H1 (cell line): ENCODE data around the gene ACP2. TPM values are rescaled to one million over a fixed set of nuclear protein-coding genes. Genes with fewer than 3 reads are reported as not detected.

Experiments used
- CTCF ChIA-PET: fragments of 300-600 bp; sonication (Branson Sonifier 250); formaldehyde crosslinking; loops from one replicate; lab custom pipeline; 2021; ENCODE audit not compliant: partially characterized antibody; lab: Charles Lee
- POLR2A ChIA-PET: fragments of 300-600 bp; sonication (Branson Sonifier 250); formaldehyde crosslinking; loops from one replicate; lab custom pipeline; 2021; ENCODE audit warnings: inconsistent platforms; ENCODE audit not compliant: partially characterized antibody; lab: Charles Lee
- DNase-seq, 2 experiments: peaks; one replicate each; pipeline versions ENCODE4 v3.0.0 to v3.0.0-alpha.2; 2010 to 2022; ENCODE audit warnings: low spot score in 2 of 2, low read depth in 1 of 2, mixed read lengths in 1 of 2
- FAIRE-seq: peaks from 2 replicates; lab custom pipeline; 2011; peaks lifted over from hg19 to GRCh38; lab: Jason Lieb, UNC
- H2AFZ ChIP-seq: 2 replicates; pipeline ENCODE4 v1.8.1; 2012; ENCODE audit warnings: low read length, inconsistent platforms
- H2AK5ac ChIP-seq: 2 replicates; pipeline ENCODE4 v1.6.1; 2013; ENCODE audit warnings: low read depth, low read length
- H2BK120ac ChIP-seq: replicated peaks from 2 replicates; pipeline ENCODE3; 2013; ENCODE audit warnings: low read depth, low read length, inconsistent platforms
- H2BK12ac ChIP-seq: 2 replicates; pipeline ENCODE4 v1.6.1; 2013; ENCODE audit warnings: low read depth, low read length
- H2BK15ac ChIP-seq: 2 replicates; pipeline ENCODE4 v1.6.1; 2013; ENCODE audit warnings: low read length
- H2BK20ac ChIP-seq: 2 replicates; pipeline ENCODE4 v1.6.1; 2013; ENCODE audit warnings: low read length
- H2BK5ac ChIP-seq: 2 replicates; pipeline ENCODE4 v1.6.1; 2013; ENCODE audit warnings: low read depth, low read length
- H3K14ac ChIP-seq: 2 replicates; pipeline ENCODE4 v1.6.1; 2013; ENCODE audit warnings: inconsistent platforms; ENCODE audit not compliant: insufficient read length
- H3K18ac ChIP-seq: 2 replicates; pipeline ENCODE4 v1.6.1; 2013; ENCODE audit warnings: low read length; ENCODE audit errors: extremely low read depth
- H3K23ac ChIP-seq: 2 replicates; pipeline ENCODE4 v1.6.1; 2013; ENCODE audit warnings: inconsistent platforms; ENCODE audit not compliant: insufficient read length
- H3K23me2 ChIP-seq: 2 replicates; pipeline ENCODE4 v1.6.1; 2013; ENCODE audit warnings: low read depth, low read length
- H3K27ac ChIP-seq: 2 replicates; pipeline ENCODE4 v1.6.1; 2011; ENCODE audit warnings: low read depth, low read length, inconsistent platforms
- H3K27me3 ChIP-seq, 4 experiments: replicated peaks in 1 of 4; 1 replicate in 1 of 4; 2 replicates in 3 of 4; pipeline versions ENCODE4 v1.6.1 to v1.8.1; 2011 to 2013; ENCODE audit warnings: low read length in 3 of 4, mild to moderate bottlenecking in 3 of 4, inconsistent platforms in 2 of 4, mixed read lengths in 2 of 4, moderate library complexity in 1 of 4; ENCODE audit not compliant: control insufficient read depth in 3 of 4, insufficient read depth in 3 of 4; ENCODE audit errors: extremely low read depth in 1 of 4
- H3K36me3 ChIP-seq, 4 experiments: 2 replicates each; pipeline versions ENCODE4 v1.6.1 to v1.8.1; 2011 to 2013; ENCODE audit warnings: mild to moderate bottlenecking in 4 of 4, low read length in 3 of 4, moderate library complexity in 2 of 4, control low read depth in 1 of 4, inconsistent platforms in 1 of 4; ENCODE audit not compliant: insufficient read depth in 4 of 4, control insufficient read depth in 2 of 4
- H3K4ac ChIP-seq: replicated peaks from 2 replicates; pipeline ENCODE3; 2013; ENCODE audit warnings: low read length, low read depth, mixed read lengths, inconsistent platforms; ENCODE audit not compliant: insufficient read length
- H3K4me1 ChIP-seq, 4 experiments: replicated peaks in 1 of 4; 1 replicate in 1 of 4; 2 replicates in 3 of 4; pipeline versions ENCODE4 v1.6.1 to v1.8.1; 2011 to 2013; ENCODE audit warnings: low read length in 3 of 4, inconsistent platforms in 2 of 4, mixed read lengths in 1 of 4; ENCODE audit not compliant: insufficient read depth in 4 of 4, control insufficient read depth in 3 of 4
- H3K4me2 ChIP-seq, 2 experiments: 2 replicates each; pipeline versions ENCODE4 v1.6.1 to v1.8.1; 2011 to 2013; ENCODE audit warnings: low read depth in 2 of 2, low read length in 2 of 2, control low read depth in 1 of 2, inconsistent platforms in 1 of 2, mild to moderate bottlenecking in 1 of 2; ENCODE audit not compliant: insufficient read depth in 1 of 2
- H3K4me3 ChIP-seq, 4 experiments: fragments of 200-600, 300-600 bp in 1 of 4; sonication (generic), shearing (Covaris generic), sonication (Bioruptor Twin) in 1 of 4; 2 replicates each; pipeline versions ENCODE4 v1.5.1 to v1.8.1; 2011 to 2016; ENCODE audit warnings: low read length in 4 of 4, low read depth in 3 of 4, control low read depth in 2 of 4, inconsistent platforms in 2 of 4, mild to moderate bottlenecking in 2 of 4, mixed read lengths in 1 of 4, moderate library complexity in 1 of 4; ENCODE audit not compliant: insufficient read depth in 2 of 4; ENCODE audit errors: extremely low read depth in 1 of 4
- H3K56ac ChIP-seq: replicated peaks from 2 replicates; pipeline ENCODE3; 2013; ENCODE audit warnings: low read depth, mild to moderate bottlenecking, mixed read lengths, low read length, inconsistent platforms; ENCODE audit not compliant: insufficient read length
- H3K79me1 ChIP-seq: 2 replicates; pipeline ENCODE4 v1.6.1; 2013; ENCODE audit warnings: low read depth, low read length, control low read depth
- H3K79me2 ChIP-seq, 2 experiments: 2 replicates each; pipeline versions ENCODE4 v1.6.1 to v1.8.1; 2012 to 2013; ENCODE audit warnings: low read length in 2 of 2, mild to moderate bottlenecking in 2 of 2, inconsistent platforms in 1 of 2; ENCODE audit not compliant: insufficient read depth in 2 of 2, control insufficient read depth in 1 of 2
- H3K9ac ChIP-seq, 4 experiments: replicated peaks in 1 of 4; 1 replicate in 1 of 4; 2 replicates in 3 of 4; pipeline versions ENCODE4 v1.6.1 to v1.8.1; 2011 to 2013; ENCODE audit warnings: low read depth in 3 of 4, low read length in 3 of 4, control low read depth in 2 of 4, mild to moderate bottlenecking in 2 of 4, moderate library complexity in 2 of 4, inconsistent platforms in 1 of 4; ENCODE audit errors: extremely low read depth in 1 of 4
- H3K9me3 ChIP-seq, 2 experiments: 2 replicates each; pipeline versions ENCODE4 v1.6.1 to v1.8.1; 2012 to 2013; ENCODE audit warnings: mild to moderate bottlenecking in 2 of 2, moderate library complexity in 2 of 2, control low read depth in 1 of 2, inconsistent platforms in 1 of 2, low read depth in 1 of 2, low read length in 1 of 2, mixed read lengths in 1 of 2; ENCODE audit not compliant: insufficient read depth in 2 of 2
- H4K20me1 ChIP-seq, 2 experiments: replicated peaks in 1 of 2; 2 replicates each; pipeline versions ENCODE3 to v1.8.1; 2011 to 2013; ENCODE audit warnings: inconsistent platforms in 2 of 2, low read length in 2 of 2, mild to moderate bottlenecking in 1 of 2; ENCODE audit not compliant: insufficient read depth in 2 of 2, control insufficient read depth in 1 of 2
- H4K5ac ChIP-seq: 2 replicates; pipeline ENCODE4 v1.6.1; 2013; ENCODE audit warnings: low read length, low read depth, mixed read lengths, inconsistent platforms; ENCODE audit not compliant: insufficient read length
- H4K8ac ChIP-seq: 2 replicates; pipeline ENCODE4 v1.8.0; 2013; ENCODE audit warnings: mild to moderate bottlenecking, moderate library complexity, low read length, inconsistent platforms; ENCODE audit not compliant: insufficient read depth; ENCODE audit errors: extremely low read depth
- H4K91ac ChIP-seq: replicated peaks from 2 replicates; pipeline ENCODE3; 2013; ENCODE audit warnings: low read length, mixed read lengths, inconsistent platforms; ENCODE audit not compliant: insufficient read length
- NRF1 ChIP-seq: IDR thresholded peaks from 2 replicates; pipeline ENCODE4 v1.6.1; 2011; ENCODE audit warnings: mild to moderate bottlenecking, low read depth, low read length, improper control_type of control experiment
- WGBS, 2 experiments: shearing (Covaris generic) in 1 of 2; methylation state at CpG; one replicate each; pipeline versions ENCODE4 v1.1.6 to v1.1.7; 2013 to 2015; ENCODE audit warnings: low lambda C conversion rate in 2 of 2, mixed read lengths in 2 of 2, inconsistent platforms in 1 of 2, low coverage in 1 of 2, missing lambda C conversion rate in 1 of 2; ENCODE audit not compliant: insufficient replicate concordance in 2 of 2, insufficient coverage in 1 of 2, insufficient read length in 1 of 2; ENCODE audit errors: extremely low coverage in 1 of 2, missing lambda C conversion rate in 1 of 2; 5-methylcytosine and 5-hydroxymethylcytosine counted together
- polyA plus RNA-seq, 7 experiments: library from polyadenylated mRNA; depleted of rRNA in 3 of 7; stranded (reverse) in 5 of 7; unstranded in 2 of 7; fragments of >200 nt in 5 of 7; fragments of 200-250 nt in 2 of 7; gene quantifications; 1 replicate in 5 of 7; 2 replicates in 1 of 7; 4 replicates in 1 of 7; pipeline versions ENCODE4 v1.2.1 to v1.2.3, GENCODE V29; 2011 to 2013; ENCODE audit warnings: missing spikeins in 2 of 7, mixed read lengths in 2 of 7
- total RNA-seq: library from RNA; stranded (reverse); fragmentation: NEBNext Ultra II Directional; extraction: Animal tissue kit (Norgen Biotek cat#: 25700); gene quantifications from 2 replicates; pipeline ENCODE4 v1.2.1, GENCODE V29; 2021

ACP2 gene
- total and polyA plus RNA-seq, 2 of the 8 experiments (the other 6 are each of a cell fraction or from before 2014, with no cell fraction given), result 17.8 to 19.8 TPM

GRCh38 chr11:47284151-47284550 lies 35.5 kb upstream of the ACP2 start:
- Histone ChIP-seq H2BK120ac (no peak overlapping the region), H3K36me3 (peaks cover 31 to 70% (median 49%) of the 10 kb centered on the region in 4 experiments), H3K14ac (no peak overlapping the region), H3K4ac (no peak overlapping the region), H2BK20ac (no peak overlapping the region), H3K27me3 (no peaks in the 10 kb centered on the region; a peak in 1 of 7 replicates), H3K56ac (no peak overlapping the region), H2AK5ac (no peak overlapping the region), H4K20me1 (peaks cover 2 to 7% of the 10 kb centered on the region in 2 experiments), H4K8ac (no peak overlapping the region), H3K4me2 (no peak overlapping the region), H3K79me1 (no peaks in the 10 kb centered on the region), H3K79me2 (no peaks in the 10 kb centered on the region), H2BK12ac (no peak overlapping the region), H3K9ac (no peak overlapping the region), H3K18ac (no peak overlapping the region), H3K4me3 (no peak overlapping the region), H3K4me1 (no peaks in the 10 kb centered on the region), H3K9me3 (no peaks in the 10 kb centered on the region), H3K27ac (no peak overlapping the region), H3K23ac (no peak overlapping the region), H2BK15ac (no peak overlapping the region), H3K23me2 (no peaks in the 10 kb centered on the region), H2AFZ (no peak overlapping the region), H4K5ac (no peak overlapping the region), H4K91ac (no peak overlapping the region), H2BK5ac (no peak overlapping the region)
- CTCF ChIA-PET, result interaction anchor here (1.1 to 2.8 kb wide), 4 partner anchors 25 to 131 kb away, joined by 3 to 9 read pairs (median 5); partner anchors contain the start of gene NR1H3
- FAIRE-seq (no peak), DNase-seq (no peak)
- no peak for TF ChIP-seq NRF1
- WGBS, 2 experiments, result 87% methylated on average over 4 of the region's 4 CpGs; no CpG with 5 or more reads in 1 of the 2 experiments
- POLR2A ChIA-PET, result no interaction called here
